OCI-LY3 (cell line): ENCODE results near the gene RAD51.

Experiments used
- H2AFZ ChIP-seq: fragments of 200-600, 300-600 bp; shearing (Covaris generic); 2 replicates; pipeline ENCODE4 v1.6.0; 2014; ENCODE audit warnings: antibody characterized with exemption, low read depth, low read length
- H3K27ac ChIP-seq: fragments of 200-600, 300-600 bp; sonication (generic); 2 replicates; pipeline ENCODE4 v1.5.1; 2014; ENCODE audit warnings: mild to moderate bottlenecking, low read length, moderate library complexity, mixed read lengths
- H3K27me3 ChIP-seq: fragments of 200-600, 300-600 bp; sonication (generic); 2 replicates; pipeline ENCODE4 v1.6.1; 2014; ENCODE audit warnings: low read depth, low read length, mixed read lengths
- H3K36me3 ChIP-seq: fragments of 200-600, 300-600 bp; sonication (generic); replicated peaks from 2 replicates; pipeline ENCODE3; 2014; ENCODE audit warnings: low read depth, low read length, mixed read lengths
- H3K4me1 ChIP-seq: fragments of 300-600, 200-600 bp; sonication (generic); 2 replicates; pipeline ENCODE4 v1.6.1; 2014; ENCODE audit warnings: low read length, mixed read lengths
- H3K4me2 ChIP-seq: fragments of 200-600, 300-600 bp; sonication (generic); 2 replicates; pipeline ENCODE4 v1.6.1; 2014; ENCODE audit warnings: low read length, mixed read lengths
- H3K4me3 ChIP-seq: fragments of 300-600, 200-600 bp; sonication (generic); 2 replicates; pipeline ENCODE4 v1.5.1; 2014; ENCODE audit warnings: antibody characterized with exemption, mild to moderate bottlenecking, low read length, moderate library complexity
- H3K79me2 ChIP-seq: fragments of 300-600, 200-600 bp; shearing (Covaris generic); 2 replicates; pipeline ENCODE4 v1.6.1; 2014; ENCODE audit warnings: mild to moderate bottlenecking, low read length, mixed read lengths
- H3K9ac ChIP-seq: fragments of 300-600, 200-600 bp; shearing (Covaris generic); 2 replicates; pipeline ENCODE4 v1.6.0; 2014; ENCODE audit warnings: mild to moderate bottlenecking, low read length, moderate library complexity
- H3K9me3 ChIP-seq: fragments of 200-600, 300-600 bp; shearing (Covaris generic); 2 replicates; pipeline ENCODE4 v1.6.1; 2014; ENCODE audit warnings: low read length, mixed read lengths; ENCODE audit not compliant: insufficient read depth
- H4K20me1 ChIP-seq: fragments of 200-600, 300-600 bp; sonication (generic); 2 replicates; pipeline ENCODE4 v1.6.1; 2016; ENCODE audit warnings: low read length, mixed read lengths; ENCODE audit not compliant: insufficient read depth
- CTCF ChIP-seq: fragments of 200-600, 300-600 bp; sonication (generic); IDR thresholded peaks from 2 replicates; pipeline ENCODE4 v1.5.1; 2014; ENCODE audit warnings: antibody characterized with exemption, low read length, low read depth
- EZH2phosphoT487 ChIP-seq: fragments of 200-600 bp; shearing (Covaris generic); IDR thresholded peaks from 2 replicates; pipeline ENCODE4 v1.6.1; 2018; ENCODE audit warnings: antibody characterized with exemption, mixed run types, low read depth

Gene RAD51

GRCh38 chr15:40736575-40736974, 41.6 kb downstream of the RAD51 start:
- H3K9me3 ChIP-seq, result no peaks in the 10 kb centered on the region
- H4K20me1 ChIP-seq, result no peaks in the 10 kb centered on the region
- H3K36me3 ChIP-seq, result peaks cover 48% of the 10 kb centered on the region
- H2AFZ ChIP-seq, result no peak overlapping the region
- H3K4me1 ChIP-seq, result no peaks in the 10 kb centered on the region
- TF ChIP-seq EZH2phosphoT487, result no peak
- no peak for TF ChIP-seq CTCF
- no peak overlapping the region for H3K27ac ChIP-seq
- H3K79me2 ChIP-seq, result no peaks in the 10 kb centered on the region
- H3K27me3 ChIP-seq, result no peaks in the 10 kb centered on the region
- H3K4me2 ChIP-seq, result no peak overlapping the region
- no peak overlapping the region for H3K9ac ChIP-seq
- no peak overlapping the region for H3K4me3 ChIP-seq

DNA sequence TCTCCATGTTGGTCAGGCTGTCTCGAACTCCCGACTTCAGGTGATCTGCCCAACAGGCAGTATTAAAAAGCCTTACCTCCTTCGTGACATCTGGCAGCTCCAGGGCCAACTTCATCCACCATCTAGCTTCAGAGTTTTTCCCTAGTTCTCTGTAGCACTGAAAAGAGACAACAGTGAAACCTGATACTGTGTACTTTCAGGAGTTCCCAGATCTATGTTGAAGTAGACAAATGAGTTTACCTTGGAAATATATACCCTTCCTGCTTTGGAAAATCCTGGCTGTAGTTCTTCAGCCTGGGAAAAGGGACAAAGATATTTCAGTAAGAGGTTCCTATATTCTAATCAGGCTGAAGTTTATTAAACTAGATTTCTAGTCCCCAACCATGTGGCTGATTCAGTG, 42.1 kb downstream of the RAD51 start:
- no peaks in the 10 kb centered on the region for H3K79me2 ChIP-seq
- no peak overlapping the region for H2AFZ ChIP-seq
- H3K4me1 ChIP-seq, result no peaks in the 10 kb centered on the region
- no peaks in the 10 kb centered on the region for H3K9me3 ChIP-seq
- no peak overlapping the region for H3K27ac ChIP-seq
- no peak overlapping the region for H3K9ac ChIP-seq
- no peaks in the 10 kb centered on the region for H3K27me3 ChIP-seq
- TF ChIP-seq EZH2phosphoT487 (no peak), CTCF (no peak)
- H3K4me3 ChIP-seq, result no peak overlapping the region
- H3K36me3 ChIP-seq, result peaks cover 43% of the 10 kb centered on the region
- no peak overlapping the region for H3K4me2 ChIP-seq
- no peaks in the 10 kb centered on the region for H4K20me1 ChIP-seq

DNA sequence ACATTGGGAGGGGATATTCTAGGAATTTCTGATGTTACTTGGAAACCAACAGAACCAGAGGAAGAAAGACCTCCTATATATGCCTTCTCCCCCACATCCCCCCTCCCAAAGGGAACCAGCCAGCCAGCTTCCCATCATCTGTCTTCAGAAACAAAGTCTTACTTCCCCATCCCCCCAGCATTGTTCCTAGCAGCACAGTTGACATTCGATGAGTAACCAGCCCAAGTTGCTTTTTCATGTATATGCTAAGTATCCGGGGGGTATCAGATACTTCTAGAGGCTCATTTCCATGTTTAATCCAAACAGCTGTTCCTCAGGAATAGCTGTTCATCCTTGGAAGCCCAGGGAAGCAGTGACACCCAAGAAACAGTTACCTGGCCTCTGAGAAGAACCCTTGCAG, 44.1 kb downstream of the RAD51 start:
- Histone ChIP-seq H3K4me3 (no peak overlapping the region), H3K27ac (no peak overlapping the region), H3K4me2 (no peak overlapping the region), H2AFZ (no peak overlapping the region), H3K36me3 (peaks cover 52% of the 10 kb centered on the region), H3K9me3 (no peaks in the 10 kb centered on the region), H3K27me3 (no peaks in the 10 kb centered on the region), H3K4me1 (peaks cover 7% of the 10 kb centered on the region; the same call in 1 of the 2 replicates), H3K79me2 (no peaks in the 10 kb centered on the region), H4K20me1 (no peaks in the 10 kb centered on the region), H3K9ac (no peak overlapping the region)
- TF ChIP-seq CTCF (no peak), EZH2phosphoT487 (no peak)

- H3K36me3 ChIP-seq, result peaks cover 54% of the 10 kb centered on the region
These were observed 44.9 kb downstream of the RAD51 start for GRCh38 chr15:40739854-40740253.

More at GRCh38 chr15:40739854-40740253, 44.9 kb downstream of the RAD51 start:
- Histone ChIP-seq H3K79me2 (no peaks in the 10 kb centered on the region), H2AFZ (no peak overlapping the region), H3K4me3 (no peak overlapping the region), H4K20me1 (no peaks in the 10 kb centered on the region), H3K9ac (no peak overlapping the region), H3K27me3 (no peaks in the 10 kb centered on the region), H3K4me1 (peaks cover 9% of the 10 kb centered on the region; the same call in 1 of the 2 replicates), H3K4me2 (no peak overlapping the region), H3K27ac (no peak overlapping the region), H3K9me3 (no peaks in the 10 kb centered on the region)
- TF ChIP-seq CTCF (no peak), EZH2phosphoT487 (no peak)
